HFF-Myc (cell line): ENCODE data around the gene FASTKD1.

Experiments
- DNase-seq: peaks from one replicate; pipeline ENCODE4 v3.0.0-alpha.2; 2011; ENCODE audit warnings: low read depth; ENCODE audit errors: extremely low read depth
- H3K4me3 ChIP-seq: replicated peaks from 2 replicates; pipeline ENCODE4 v1.5.1; 2011; ENCODE audit warnings: low read depth, mild to moderate bottlenecking, control low read depth, low read length
- CTCF ChIP-seq: IDR thresholded peaks from 2 replicates; pipeline ENCODE4 v1.5.1; 2012; ENCODE audit warnings: mild to moderate bottlenecking, low read depth, low read length, control low read depth; ENCODE audit errors: missing control alignments

The FASTKD1 gene

GRCh38 chr2:169485650-169486138, 88.0 kb downstream of the FASTKD1 start:
- DNase-seq, result no peak
- TF ChIP-seq CTCF, result no peak
- no peak overlapping the region for H3K4me3 ChIP-seq

DNA sequence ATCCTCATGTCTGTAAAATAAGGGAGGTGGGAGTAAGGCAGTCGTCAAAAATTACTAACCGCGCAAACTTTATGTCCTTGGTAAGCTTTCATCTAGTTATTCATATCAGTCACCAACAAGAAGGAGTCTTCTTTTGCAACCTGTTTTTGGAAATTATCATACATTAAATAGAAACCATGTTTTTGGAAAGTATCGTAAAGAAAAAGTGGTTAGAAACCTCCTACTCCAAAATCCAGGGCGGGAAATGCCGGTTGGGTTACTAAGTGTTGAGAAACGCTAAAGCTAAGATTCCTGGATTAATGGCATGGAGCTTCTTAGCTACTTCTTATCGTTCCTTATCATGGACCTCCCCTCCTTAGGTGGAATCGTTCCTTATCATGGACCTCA, 93.6 kb downstream of the FASTKD1 start:
- peak overlapping the region; percentile 76 for H3K4me3 ChIP-seq
- no peak for TF ChIP-seq CTCF
- DNase-seq, result no peak
